ENCODE data around the gene PSENEN.

The PSENEN gene

GRCh38 chr19:35745328-35746086 is at the start of gene PSENEN, which contains the start of gene U2AF1L4:
PSENEN (plus strand) TSS chr19:35745651; CDS start chr19:35745931, 280 bp downstream.
U2AF1L4 (minus strand) TSS chr19:35745418; CDS start chr19:35745391, 27 bp downstream.
- DNase-seq, result peak; percentile 79 to 99 (median 96)

GRCh38 chr19:35695895-35696422 is 49.5 kb upstream of the PSENEN start:
- no peak for DNase-seq

- no peak for DNase-seq
Measured at GRCh38 chr19:35696835-35697234, 48.6 kb upstream of the PSENEN start.

- DNase-seq, result peak; percentile 54 to 99 (median 95)
Measured at GRCh38 chr19:35702223-35703012, 43.0 kb upstream of the PSENEN start.

- no peak for DNase-seq
Measured at GRCh38 chr19:35703343-35703742, 42.1 kb upstream of the PSENEN start.

GRCh38 chr19:35704218-35704617 is 41.2 kb upstream of the PSENEN start, which contains the start of gene ZBTB32:
ZBTB32 (plus strand) TSS chr19:35704558; CDS start chr19:35714627, 10,069 bp downstream.
- DNase-seq, result peak in 3 of 56 donors; percentile 4 to 18 (median 4)

GRCh38 chr19:35708391-35708790 is 37.1 kb upstream of the PSENEN start:
- no peak for DNase-seq

GRCh38 chr19:35710784-35711723 is 34.4 kb upstream of the PSENEN start:
- DNase-seq, result peak in 7 of 56 donors; percentile 2 to 31 (median 14)

- no peak for DNase-seq
Measured at GRCh38 chr19:35712567-35713505, 32.6 kb upstream of the PSENEN start.

GRCh38 chr19:35713506-35713850 is 32.0 kb upstream of the PSENEN start:
- DNase-seq, result no peak

- no peak for DNase-seq
Measured at GRCh38 chr19:35713904-35714495, 31.5 kb upstream of the PSENEN start.

- no peak for DNase-seq
Measured at GRCh38 chr19:35714601-35715354, 30.7 kb upstream of the PSENEN start.

- no peak for DNase-seq
Measured at GRCh38 chr19:35715355-35715809, 30.1 kb upstream of the PSENEN start.

- peak in 30 of 56 donors; percentile 50 to 91 (median 69) for DNase-seq
Measured at GRCh38 chr19:35715981-35716800, 29.3 kb upstream of the PSENEN start.

GRCh38 chr19:35716801-35717664 is 28.4 kb upstream of the PSENEN start:
- peak; percentile 56 to 97 (median 91) for DNase-seq

GRCh38 chr19:35717665-35718344 is 27.6 kb upstream of the PSENEN start, which contains the start of gene KMT2B:
KMT2B (plus strand) TSS chr19:35718003; CDS start chr19:35718019, 16 bp downstream.
- DNase-seq, result peak in 20 of 56 donors; percentile 20 to 96 (median 90)
